MCF 10A (cell line): ENCODE results near the gene GLRX5. TPM values are rescaled to one million over a fixed set of nuclear protein-coding genes. Genes with fewer than 3 reads are reported as not detected.
A peak's percentile ranks its signal among the peaks of the same experiment; 100 is the strongest.

ENCODE experiments used
- BruUV-seq: library from RNA; stranded (reverse); fragments of 400-500 nt; replicated peaks from 2 replicates; lab custom pipeline; 2021; lab: Mats Ljungman, UMichigan
- CTCF ChIA-PET: fragments of 300-600 bp; sonication (Branson Sonifier 250); formaldehyde crosslinking; extraction: SDS; loops from one replicate; lab custom pipeline; 2021; ENCODE audit warnings: antibody characterized with exemption, inconsistent platforms; lab: Yijun Ruan, JAX
- POLR2A ChIA-PET: fragments of 300-600, 350-650 bp; sonication (Branson Sonifier 250); formaldehyde crosslinking; extraction: SDS; loops from one replicate; lab custom pipeline; 2020; ENCODE audit warnings: antibody characterized with exemption, inconsistent platforms; lab: Yijun Ruan, JAX
- DNase-seq: peaks from one replicate; pipeline ENCODE4 v3.0.0-alpha.2; 2018; ENCODE audit not compliant: unreplicated experiment
- H3K27ac Mint-ChIP-seq: one replicate; pipeline ENCODE4 v1.8.0; 2022; ENCODE audit warnings: mild to moderate bottlenecking, low read depth, mixed read lengths; ENCODE audit not compliant: unreplicated experiment
- H3K27me3 Mint-ChIP-seq: one replicate; pipeline ENCODE4 v1.8.0; 2022; ENCODE audit warnings: mixed read lengths; ENCODE audit not compliant: insufficient read depth, unreplicated experiment
- H3K36me3 Mint-ChIP-seq: one replicate; pipeline ENCODE4 v1.8.0; 2022; ENCODE audit warnings: mild to moderate bottlenecking, moderate library complexity, mixed read lengths; ENCODE audit not compliant: insufficient read depth, unreplicated experiment
- H3K4me1 Mint-ChIP-seq: one replicate; pipeline ENCODE4 v1.8.0; 2022; ENCODE audit warnings: mixed read lengths; ENCODE audit not compliant: insufficient read depth, unreplicated experiment
- H3K4me3 Mint-ChIP-seq: one replicate; pipeline ENCODE4 v1.8.0; 2022; ENCODE audit warnings: mild to moderate bottlenecking, moderate library complexity, mixed read lengths; ENCODE audit not compliant: unreplicated experiment
- H3K9me3 Mint-ChIP-seq: one replicate; pipeline ENCODE4 v1.8.0; 2022; ENCODE audit warnings: mixed read lengths; ENCODE audit not compliant: unreplicated experiment
- CTCF ChIP-seq: fragments of 200-600 bp; IDR thresholded peaks from one replicate; pipeline ENCODE4 v1.8.0; 2022; ENCODE audit warnings: antibody characterized with exemption, mild to moderate bottlenecking; ENCODE audit not compliant: unreplicated experiment
- intact Hi-C: fragments of 100-400 bp; cut with micrococcal nuclease; formaldehyde crosslinking; loops from 2 replicates; pipeline ENCODE4 v1.14.1; 2022
- total RNA-seq: library from RNA; stranded (reverse); gene quantifications from 2 replicates; pipeline ENCODE4 v1.2.3, GENCODE V29; 2022

GLRX5 gene
- total RNA-seq, 1 experiment from 2014 or later = 32.2 TPM

GRCh38 chr14:95537298-95538089, 2.6 kb downstream of the GLRX5 start:
- no peak for DNase-seq
- Mint-ChIP-seq H3K4me1 (peaks cover 14% of the 10 kb centered on the region), H3K36me3 (peaks cover 4% of the 10 kb centered on the region), H3K27ac (no peak overlapping the region), H3K4me3 (peak overlapping the region; percentile 87), H3K9me3 (no peaks in the 10 kb centered on the region), H3K27me3 (no peaks in the 10 kb centered on the region)
- no peak for TF ChIP-seq CTCF
- ChIA-PET CTCF (interaction anchor here (0.6 to 0.8 kb wide), 3 partner anchors 25 to 524 kb away, joined by 3 to 4 read pairs (median 3); no protein-coding TSS in a partner anchor), POLR2A (interaction anchor here (0.6 to 4.9 kb wide), 8 partner anchors 7 to 379 kb away, joined by 3 to 25 read pairs (median 4); no protein-coding TSS in a partner anchor)
- intact Hi-C loops = no loop called here
- BruUV-seq = TSS peak; percentile 21

DNA sequence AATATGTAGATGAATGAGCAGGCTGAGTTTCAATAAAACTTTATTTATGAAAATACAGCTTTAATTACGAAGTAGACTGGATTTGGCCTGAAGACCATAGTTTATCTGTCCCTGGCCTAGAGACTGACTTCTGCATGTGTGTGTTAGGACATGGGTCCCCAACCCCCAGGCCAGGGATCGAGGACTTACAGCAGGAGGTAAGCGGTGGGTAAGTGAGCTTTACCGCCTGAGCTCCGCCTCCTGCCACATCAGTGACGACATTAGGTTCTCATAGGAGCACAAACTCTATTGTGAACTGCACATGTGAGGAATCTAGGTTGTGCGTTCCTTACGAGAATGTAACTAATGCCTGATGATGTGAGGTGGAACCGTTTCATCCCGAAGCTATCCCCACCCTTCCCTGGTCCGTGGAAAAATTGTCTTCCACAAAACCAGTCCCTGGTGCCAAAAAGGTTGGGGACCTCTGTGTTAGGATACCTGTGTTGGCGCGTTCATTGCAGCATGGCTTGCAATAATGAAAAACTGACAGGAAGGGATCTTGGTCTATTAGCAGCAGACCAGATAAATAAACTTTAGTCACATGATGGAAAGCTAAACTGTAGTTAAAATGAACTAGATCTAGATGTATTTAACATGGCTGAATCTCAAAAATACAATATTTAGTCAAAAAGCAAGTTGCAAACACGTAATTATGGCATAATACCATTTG, 4.1 kb downstream of the GLRX5 start:
- POLR2A ChIA-PET = no interaction called here
- H3K4me3 Mint-ChIP-seq = no peak overlapping the region

DNA sequence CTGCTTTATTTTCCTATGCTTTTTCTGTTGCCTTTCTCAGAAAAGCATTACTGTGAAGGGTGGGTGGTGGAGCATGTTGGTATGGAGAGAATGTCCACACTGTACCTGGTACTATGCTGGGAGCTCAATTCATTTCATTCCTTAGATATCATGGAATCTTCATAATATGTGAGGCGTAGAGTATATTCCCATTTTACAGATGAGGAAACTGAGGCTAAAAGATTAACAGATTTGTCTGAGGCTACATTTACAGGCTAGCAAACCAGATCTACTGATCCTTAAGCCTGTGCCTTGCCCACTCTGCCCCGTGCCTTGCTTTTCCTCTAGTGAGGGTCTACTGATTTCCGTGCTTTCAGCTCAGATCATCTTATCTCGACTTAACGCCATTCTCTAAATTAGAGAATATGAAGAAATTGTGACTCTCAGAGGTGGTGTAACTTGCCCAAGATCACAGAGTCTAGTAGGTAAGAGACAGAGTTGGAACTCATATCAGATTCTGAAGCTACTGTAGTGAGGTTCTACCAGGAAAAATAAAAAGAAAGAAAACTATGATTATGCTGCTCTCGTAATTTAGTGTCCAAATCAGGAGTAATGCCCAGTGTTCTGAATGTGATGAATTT, 5.5 kb downstream of the GLRX5 start:
- H3K27ac Mint-ChIP-seq = no peak overlapping the region
- no peaks in the 10 kb centered on the region for H3K27me3 Mint-ChIP-seq
- CTCF ChIA-PET = interaction anchor here (0.5 to 0.9 kb wide), 3 partner anchors 19 to 454 kb away, joined by 3 to 4 read pairs (median 3); no protein-coding TSS in a partner anchor
- intact Hi-C loops = no loop called here
- BruUV-seq = no TSS peak
- no peaks in the 10 kb centered on the region for H3K9me3 Mint-ChIP-seq
- no peak for TF ChIP-seq CTCF
- POLR2A ChIA-PET = no interaction called here
- no peak overlapping the region for H3K4me3 Mint-ChIP-seq
- H3K4me1 Mint-ChIP-seq = peaks cover 10% of the 10 kb centered on the region
- DNase-seq = no peak
- peaks cover 11% of the 10 kb centered on the region for H3K36me3 Mint-ChIP-seq

More for the DNA sequence above, 4.1 kb downstream of the GLRX5 start:
- no peaks in the 10 kb centered on the region for H3K27me3 Mint-ChIP-seq
- peaks cover 11% of the 10 kb centered on the region for H3K4me1 Mint-ChIP-seq
- H3K36me3 Mint-ChIP-seq = peaks cover 4% of the 10 kb centered on the region
- no TSS peak for BruUV-seq
- TF ChIP-seq CTCF = no peak
- H3K9me3 Mint-ChIP-seq = no peaks in the 10 kb centered on the region
- CTCF ChIA-PET = interaction anchor here (0.8 kb wide), 1 partner anchor 95 kb away, joined by 4 read pairs; no protein-coding TSS in a partner anchor
- H3K27ac Mint-ChIP-seq = no peak overlapping the region
- DNase-seq = no peak
- intact Hi-C loops = no loop called here
